Right atrium auricular region (tissue), 2 donors: ENCODE data around the gene RBBP9. TPM values are rescaled to one million over a fixed set of nuclear protein-coding genes. Genes with fewer than 3 reads are reported as not detected.
A peak's percentile ranks its signal among the peaks of the same experiment; 100 is the strongest.

Source experiments
- DNase-seq: peaks from one replicate; pipeline ENCODE4 v3.0.0-alpha.2; 2019; ENCODE audit warnings: low spot score
- H3K27ac ChIP-seq, 2 donors: fragments of 200-600 bp; sonication (generic); 1 replicate in 1 of 2; 2 replicates in 1 of 2; pipeline ENCODE4 v1.5.1; 2016 to 2019
- H3K27me3 ChIP-seq, 2 donors: fragments of 200-600 bp; sonication (generic); one replicate each; pipeline versions ENCODE4 v1.5.1 to v1.6.0; 2017 to 2019
- H3K36me3 ChIP-seq: fragments of 200-600 bp; sonication (generic); one replicate; pipeline ENCODE4 v1.5.1; 2016
- H3K4me1 ChIP-seq, 2 donors: fragments of 200-600 bp; sonication (generic); one replicate each; pipeline versions ENCODE4 v1.5.1 to v1.6.0; 2017 to 2019
- H3K4me3 ChIP-seq, 2 donors: fragments of 200-600 bp; sonication (generic); 1 replicate in 1 of 2; 2 replicates in 1 of 2; pipeline ENCODE4 v1.5.1; 2017 to 2019; ENCODE audit warnings: mild to moderate bottlenecking in 1 of 2, moderate library complexity in 1 of 2
- H3K9me3 ChIP-seq, 2 donors: fragments of 200-600 bp; sonication (generic); one replicate each; pipeline ENCODE4 v1.5.1; 2019
- total RNA-seq, 2 donors: library from RNA; depleted of rRNA; stranded (reverse); fragments of >200 nt; gene quantifications; one replicate each; pipeline ENCODE4 v1.1.0, GENCODE V29; 2016
- TF ChIP-seq, protein P1 (sequence below), 2 donors: fragments of 200-600 bp; sonication (generic); IDR thresholded peaks; one replicate each; pipeline ENCODE4 v1.5.1; 2019; ENCODE audit warnings: antibody characterized with exemption in 2 of 2

RBBP9 gene
- total RNA-seq, 2 donors from 2014 or later: 8.6 to 9.1 TPM

DNA sequence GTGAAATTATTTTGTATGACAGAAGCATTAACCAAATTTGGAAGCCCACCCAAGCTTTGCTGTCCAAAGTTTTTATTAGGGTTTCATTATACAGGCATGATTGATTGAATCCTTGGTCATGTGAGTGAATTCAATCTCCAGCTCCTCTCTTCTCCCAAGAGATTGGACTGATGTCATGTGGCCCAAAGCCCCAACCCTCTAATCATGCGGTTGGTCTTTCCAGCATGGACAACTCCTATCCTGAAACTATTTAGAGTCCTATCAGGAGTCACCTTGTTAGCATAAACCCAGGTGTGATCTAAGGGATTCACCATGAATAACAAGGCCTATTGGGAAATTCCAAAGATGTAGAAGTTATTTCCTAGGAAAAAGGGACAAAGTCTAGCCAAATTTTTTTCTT, 19.2 kb downstream of the RBBP9 start:
- Histone ChIP-seq H3K27me3 (no peaks in the 10 kb centered on the region), H3K4me1 (no peaks in the 10 kb centered on the region), H3K9me3 (no peaks in the 10 kb centered on the region), H3K36me3 (peaks cover 60% of the 10 kb centered on the region), H3K27ac (no peak overlapping the region), H3K4me3 (no peak overlapping the region)
- TF ChIP-seq, protein P1, sequence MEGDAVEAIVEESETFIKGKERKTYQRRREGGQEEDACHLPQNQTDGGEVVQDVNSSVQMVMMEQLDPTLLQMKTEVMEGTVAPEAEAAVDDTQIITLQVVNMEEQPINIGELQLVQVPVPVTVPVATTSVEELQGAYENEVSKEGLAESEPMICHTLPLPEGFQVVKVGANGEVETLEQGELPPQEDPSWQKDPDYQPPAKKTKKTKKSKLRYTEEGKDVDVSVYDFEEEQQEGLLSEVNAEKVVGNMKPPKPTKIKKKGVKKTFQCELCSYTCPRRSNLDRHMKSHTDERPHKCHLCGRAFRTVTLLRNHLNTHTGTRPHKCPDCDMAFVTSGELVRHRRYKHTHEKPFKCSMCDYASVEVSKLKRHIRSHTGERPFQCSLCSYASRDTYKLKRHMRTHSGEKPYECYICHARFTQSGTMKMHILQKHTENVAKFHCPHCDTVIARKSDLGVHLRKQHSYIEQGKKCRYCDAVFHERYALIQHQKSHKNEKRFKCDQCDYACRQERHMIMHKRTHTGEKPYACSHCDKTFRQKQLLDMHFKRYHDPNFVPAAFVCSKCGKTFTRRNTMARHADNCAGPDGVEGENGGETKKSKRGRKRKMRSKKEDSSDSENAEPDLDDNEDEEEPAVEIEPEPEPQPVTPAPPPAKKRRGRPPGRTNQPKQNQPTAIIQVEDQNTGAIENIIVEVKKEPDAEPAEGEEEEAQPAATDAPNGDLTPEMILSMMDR (IDR thresholded peaks at IDR 0.05): no peak
- DNase-seq: no peak

DNA sequence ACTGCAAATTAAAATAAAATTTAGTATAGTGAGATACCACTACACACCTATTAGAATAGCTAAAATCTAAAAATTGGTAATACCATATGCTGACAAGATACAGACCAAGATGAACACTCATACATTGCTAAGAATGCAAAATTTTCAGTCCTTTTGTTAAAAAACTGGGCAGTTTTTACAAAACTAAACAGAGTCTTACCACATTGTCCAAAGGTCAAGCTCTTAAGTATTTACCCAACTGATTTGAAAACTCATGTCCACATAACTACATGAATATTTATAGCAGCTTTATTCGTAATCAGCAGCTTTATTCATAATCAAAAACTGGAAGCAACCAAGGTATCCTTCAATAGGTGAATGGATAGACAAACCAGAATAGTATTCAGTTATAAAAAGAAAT, 19.8 kb downstream of the RBBP9 start:
- no peaks in the 10 kb centered on the region for H3K4me1 ChIP-seq
- DNase-seq: no peak
- H3K36me3 ChIP-seq: peaks cover 58% of the 10 kb centered on the region
- no peak overlapping the region for H3K27ac ChIP-seq
- H3K9me3 ChIP-seq: no peaks in the 10 kb centered on the region
- TF ChIP-seq, protein P1 (IDR thresholded peaks at IDR 0.05): no peak
- H3K27me3 ChIP-seq: no peaks in the 10 kb centered on the region
- no peak overlapping the region for H3K4me3 ChIP-seq

DNA sequence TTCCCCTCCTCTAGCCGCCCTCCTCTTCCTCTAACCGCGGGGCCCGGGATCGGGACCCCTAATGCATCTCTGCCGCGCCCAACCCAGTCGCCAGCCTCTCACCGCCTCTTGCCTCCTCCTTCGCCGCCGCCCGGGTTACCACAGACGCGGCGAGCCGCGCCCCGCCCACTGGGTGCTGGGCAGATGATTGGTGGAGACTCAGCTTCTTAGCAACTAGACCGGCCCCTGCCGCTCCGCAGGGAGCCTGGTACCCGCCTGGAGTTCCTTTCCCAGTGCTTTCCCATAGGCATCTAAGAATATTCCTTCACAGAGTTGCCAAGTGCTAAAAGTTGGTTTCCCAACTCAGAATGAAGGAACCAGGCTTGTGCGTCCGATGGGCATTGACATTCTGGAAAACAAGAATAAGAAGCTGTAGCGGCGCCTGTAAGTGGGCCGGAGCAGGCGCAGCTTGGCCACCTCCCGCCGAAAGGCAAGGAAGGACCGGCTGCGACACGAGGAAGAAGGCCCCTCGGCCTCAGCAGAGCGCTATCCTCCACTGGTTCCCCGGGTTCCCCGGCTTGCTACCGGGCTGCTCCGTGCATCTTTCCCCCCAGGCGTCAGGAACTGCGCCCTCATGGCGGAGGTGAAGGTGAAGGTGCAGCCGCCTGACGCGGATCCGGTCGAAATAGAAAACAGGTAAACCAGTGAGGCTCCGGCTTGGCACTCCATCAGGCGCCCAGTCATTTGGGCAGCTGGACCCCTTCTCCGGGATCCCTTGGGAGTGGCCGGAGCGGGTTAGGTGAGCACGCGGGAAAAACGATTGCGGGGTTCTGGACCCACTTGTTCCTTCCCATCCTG, 29.9 kb downstream of the RBBP9 start, which contains the start of the genes DZANK1 and POLR3F:
TSS of gene DZANK1 (minus strand) at position 137 of the 837 bp plus-strand sequence. CDS start 1,672 bp downstream, outside the sequence.
TSS of gene POLR3F (plus strand) at position 497 of the 837 bp plus-strand sequence. CDS start at position 614, 117 bp downstream.
- H3K9me3 ChIP-seq: no peaks in the 10 kb centered on the region
- peak within 1 kb of the TSS; percentile 80 to 86 for H3K27ac ChIP-seq
- H3K36me3 ChIP-seq: no peaks in the 10 kb centered on the region
- H3K27me3 ChIP-seq: no peaks in the 10 kb centered on the region
- TF ChIP-seq, protein P1 (IDR thresholded peaks at IDR 0.05): no peak
- peak within 1 kb of the TSS; percentile 65 to 94 for H3K4me3 ChIP-seq
- peak; percentile 96 for DNase-seq
- H3K4me1 ChIP-seq: peaks cover 0 to 22% of the 10 kb centered on the region in 2 donors

DNA sequence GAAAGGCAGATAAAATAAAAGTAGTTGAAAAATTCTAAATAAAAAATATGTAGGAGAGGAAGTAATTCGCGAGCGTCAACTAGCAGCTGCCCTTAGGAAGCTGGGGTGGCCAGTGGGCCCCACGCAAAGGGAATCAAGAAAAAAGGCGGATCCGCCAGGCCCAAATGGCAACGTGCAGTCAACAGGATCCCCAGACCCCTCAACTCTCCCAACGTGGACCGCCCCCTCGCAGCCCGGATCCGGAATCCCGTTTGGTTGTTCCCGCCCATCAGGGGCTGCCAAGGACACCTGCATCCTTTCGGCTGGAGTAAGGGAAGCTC, 30.5 kb downstream of the RBBP9 start:
- TF ChIP-seq, protein P1 (IDR thresholded peaks at IDR 0.05): no peak
- DNase-seq: no peak
- H3K36me3 ChIP-seq: no peaks in the 10 kb centered on the region
- H3K9me3 ChIP-seq: no peaks in the 10 kb centered on the region
- peak overlapping the region; percentile 80 to 86 for H3K27ac ChIP-seq
- no peaks in the 10 kb centered on the region for H3K27me3 ChIP-seq
- peak overlapping the region; percentile 65 to 94 for H3K4me3 ChIP-seq
- peaks cover 0 to 22% of the 10 kb centered on the region in 2 donors for H3K4me1 ChIP-seq

DNA sequence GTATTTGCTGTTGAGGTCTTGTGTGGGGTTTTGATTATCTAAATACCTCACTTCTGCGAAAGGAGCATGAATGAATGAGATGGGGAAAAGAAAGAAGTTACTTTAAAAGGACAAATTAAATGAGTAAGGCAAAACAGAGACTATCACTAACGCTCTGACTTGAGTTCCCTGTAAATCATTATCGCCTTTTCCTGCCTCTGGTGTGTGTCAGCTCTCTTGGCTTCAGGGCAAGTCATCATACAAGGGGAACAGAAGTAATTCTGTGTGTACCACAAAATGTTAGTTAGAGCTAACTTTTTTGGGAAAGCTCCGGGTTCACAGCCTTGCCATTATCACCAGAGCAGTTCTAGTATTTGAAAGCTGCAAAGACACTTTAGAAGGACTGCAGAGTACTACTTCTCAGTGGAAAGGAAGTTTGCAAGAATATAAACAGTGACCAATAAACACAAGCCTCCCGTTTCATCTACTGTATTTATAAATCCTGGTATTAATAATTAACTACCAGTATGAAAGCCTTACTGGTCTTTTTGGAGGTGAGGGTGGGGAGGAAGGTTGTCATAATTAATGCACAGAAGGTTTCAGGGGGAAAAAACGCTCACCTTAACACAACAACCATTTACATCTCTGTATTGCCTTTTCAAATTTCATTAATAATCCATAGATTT, 31.4 kb downstream of the RBBP9 start:
- Histone ChIP-seq H3K27me3 (no peaks in the 10 kb centered on the region), H3K4me3 (no peak overlapping the region), H3K27ac (no peak overlapping the region), H3K36me3 (no peaks in the 10 kb centered on the region), H3K9me3 (no peaks in the 10 kb centered on the region), H3K4me1 (peaks cover 0 to 22% of the 10 kb centered on the region in 2 donors)
- TF ChIP-seq, protein P1 (IDR thresholded peaks at IDR 0.05): no peak
- no peak for DNase-seq
